H9 (cell line): Measurements from ENCODE around the gene PPARGC1A. TPM values are rescaled to one million over a fixed set of nuclear protein-coding genes. Genes with fewer than 3 reads are reported as not detected.

Experiments
- DNase-seq: peaks from one replicate; pipeline ENCODE4 v3.0.0-alpha.2; 2017
- H2AFZ ChIP-seq: one replicate; pipeline ENCODE4 v1.6.1; 2013; ENCODE audit warnings: mild to moderate bottlenecking, low read length, control low read depth, moderate library complexity
- H2AK5ac ChIP-seq: 2 replicates; pipeline ENCODE4 v1.6.1; 2013; ENCODE audit warnings: low read length, control low read depth, mixed read lengths; ENCODE audit not compliant: insufficient read length
- H2BK120ac ChIP-seq: one replicate; pipeline ENCODE4 v1.6.1; 2013; ENCODE audit warnings: low read depth, mild to moderate bottlenecking, low read length, control low read depth, inconsistent platforms; ENCODE audit not compliant: poor library complexity, severe bottlenecking
- H2BK12ac ChIP-seq: 2 replicates; pipeline ENCODE4 v1.6.1; 2013; ENCODE audit warnings: low read length, control low read depth, mixed read lengths, low read depth; ENCODE audit not compliant: insufficient read length
- H2BK15ac ChIP-seq: 2 replicates; pipeline ENCODE4 v1.6.1; 2013; ENCODE audit warnings: low read depth, low read length, control low read depth
- H2BK20ac ChIP-seq: one replicate; pipeline ENCODE4 v1.6.1; 2013; ENCODE audit warnings: low read depth, mild to moderate bottlenecking, low read length, control low read depth, inconsistent platforms; ENCODE audit not compliant: poor library complexity, severe bottlenecking
- H2BK5ac ChIP-seq: 2 replicates; pipeline ENCODE4 v1.6.1; 2013; ENCODE audit warnings: low read length, control low read depth, mixed read lengths; ENCODE audit not compliant: insufficient read length
- H3K14ac ChIP-seq: 2 replicates; pipeline ENCODE4 v1.6.1; 2013; ENCODE audit warnings: low read length, control low read depth; ENCODE audit not compliant: insufficient read depth
- H3K18ac ChIP-seq: 2 replicates; pipeline ENCODE4 v1.6.1; 2013; ENCODE audit warnings: low read depth, mild to moderate bottlenecking, mixed read lengths, low read length, control low read depth; ENCODE audit not compliant: insufficient read length
- H3K23ac ChIP-seq: 2 replicates; pipeline ENCODE4 v1.6.1; 2013; ENCODE audit warnings: low read length, control low read depth, mixed read lengths, low read depth; ENCODE audit not compliant: insufficient read length
- H3K23me2 ChIP-seq: 2 replicates; pipeline ENCODE4 v1.6.1; 2013; ENCODE audit warnings: low read depth, mild to moderate bottlenecking, mixed read lengths, low read length, control low read depth; ENCODE audit not compliant: insufficient read length, poor library complexity, severe bottlenecking
- H3K27ac ChIP-seq: 2 replicates; pipeline ENCODE4 v1.5.1; 2013; ENCODE audit warnings: low read length, control low read depth, mixed read lengths, low read depth; ENCODE audit not compliant: insufficient read length
- H3K27me3 ChIP-seq: 2 replicates; pipeline ENCODE4 v1.6.1; 2013; ENCODE audit warnings: low read length, control low read depth, inconsistent platforms; ENCODE audit not compliant: insufficient read depth
- H3K4ac ChIP-seq: 2 replicates; pipeline ENCODE4 v1.6.1; 2013; ENCODE audit warnings: low read depth, mild to moderate bottlenecking, control low read depth, inconsistent platforms, low read length, moderate library complexity
- H3K4me1 ChIP-seq: 2 replicates; pipeline ENCODE4 v1.6.1; 2013; ENCODE audit warnings: low read length, control low read depth, inconsistent platforms; ENCODE audit not compliant: insufficient read depth
- H3K4me2 ChIP-seq: 2 replicates; pipeline ENCODE4 v1.6.1; 2013; ENCODE audit warnings: low read length, control low read depth, mixed read lengths; ENCODE audit not compliant: insufficient read length, insufficient read depth
- H3K56ac ChIP-seq: 2 replicates; pipeline ENCODE4 v1.6.1; 2013; ENCODE audit warnings: low read depth, mild to moderate bottlenecking, mixed read lengths, low read length, control low read depth; ENCODE audit not compliant: insufficient read length
- H3K79me1 ChIP-seq: 2 replicates; pipeline ENCODE4 v1.6.1; 2013; ENCODE audit warnings: low read depth, mild to moderate bottlenecking, moderate library complexity, low read length, control low read depth, inconsistent platforms; ENCODE audit not compliant: insufficient read depth, poor library complexity, severe bottlenecking
- H3K79me2 ChIP-seq: 2 replicates; pipeline ENCODE4 v1.6.1; 2013; ENCODE audit warnings: low read length, control low read depth, inconsistent platforms; ENCODE audit not compliant: insufficient read depth
- H3K9ac ChIP-seq: 2 replicates; pipeline ENCODE4 v1.6.1; 2013; ENCODE audit warnings: low read length, control low read depth, mixed read lengths; ENCODE audit not compliant: insufficient read length; ENCODE audit errors: extremely low read depth
- H3K9me3 ChIP-seq: one replicate; pipeline ENCODE4 v1.6.1; 2013; ENCODE audit warnings: low read depth, low read length, inconsistent platforms; ENCODE audit not compliant: control insufficient read depth
- H3T11ph ChIP-seq: one replicate; pipeline ENCODE4 v1.6.1; 2013; ENCODE audit warnings: mild to moderate bottlenecking, low read length, control low read depth, inconsistent platforms
- H4K20me1 ChIP-seq: one replicate; pipeline ENCODE4 v1.6.1; 2013; ENCODE audit not compliant: control insufficient read depth, insufficient read length, insufficient read depth
- H4K5ac ChIP-seq: 2 replicates; pipeline ENCODE4 v1.6.1; 2013; ENCODE audit warnings: low read depth, mild to moderate bottlenecking, mixed read lengths, low read length, control low read depth; ENCODE audit not compliant: insufficient read length
- H4K8ac ChIP-seq: replicated peaks from 2 replicates; pipeline ENCODE4 v1.6.1; 2013; ENCODE audit warnings: low read length, control low read depth, mixed read lengths, low read depth; ENCODE audit not compliant: insufficient read length
- H4K91ac ChIP-seq: 2 replicates; pipeline ENCODE4 v1.6.1; 2013; ENCODE audit warnings: low read depth, mild to moderate bottlenecking, moderate library complexity, mixed read lengths, low read length, control low read depth; ENCODE audit not compliant: insufficient read length
- H3K27ac Mint-ChIP-seq, 3 experiments: 2 replicates in 2 of 3; 3 replicates in 1 of 3; pipeline ENCODE4 v1.8.0; 2020 to 2021; ENCODE audit warnings: mixed read lengths in 3 of 3, mild to moderate bottlenecking in 1 of 3, moderate library complexity in 1 of 3
- H3K27me3 Mint-ChIP-seq: 2 replicates; pipeline ENCODE4 v1.8.0; 2021; ENCODE audit warnings: low read depth, mild to moderate bottlenecking, moderate library complexity, mixed read lengths
- H3K36me3 Mint-ChIP-seq, 3 experiments: 2 replicates in 2 of 3; 3 replicates in 1 of 3; pipeline ENCODE4 v1.8.0; 2020 to 2021; ENCODE audit warnings: low read depth in 3 of 3, mixed read lengths in 3 of 3; ENCODE audit not compliant: insufficient read depth in 1 of 3
- H3K4me1 Mint-ChIP-seq, 2 experiments: 2 replicates each; pipeline ENCODE4 v1.8.0; 2020; ENCODE audit warnings: mixed read lengths in 2 of 2
- H3K4me3 Mint-ChIP-seq, 2 experiments: 2 replicates in 1 of 2; 3 replicates in 1 of 2; pipeline ENCODE4 v1.8.0; 2020 to 2021; ENCODE audit warnings: mild to moderate bottlenecking in 2 of 2, mixed read lengths in 2 of 2, moderate library complexity in 1 of 2
- H3K9me3 Mint-ChIP-seq, 2 experiments: 2 replicates in 1 of 2; 3 replicates in 1 of 2; pipeline ENCODE4 v1.8.0; 2020; ENCODE audit warnings: mild to moderate bottlenecking in 2 of 2, mixed read lengths in 2 of 2, moderate library complexity in 1 of 2
- CTCF ChIP-seq: fragments of 200-600 bp; sonication (generic); conservative IDR thresholded peaks from 3 replicates; pipeline ENCODE4 v1.8.0; 2021; ENCODE audit warnings: antibody characterized with exemption, mild to moderate bottlenecking
- WGBS: extraction: QIAGEN DNeasy Blood & Tissue Kit; methylation state at CpG from one replicate; pipeline ENCODE4 v1.1.7; 2013; ENCODE audit warnings: missing lambda C conversion rate, low lambda C conversion rate, mixed read lengths; ENCODE audit not compliant: insufficient read length; ENCODE audit errors: extremely low coverage; 5-methylcytosine and 5-hydroxymethylcytosine counted together
- total RNA-seq: library from RNA; stranded (reverse); gene quantifications from 2 replicates; pipeline ENCODE4 v1.2.1, GENCODE V29; 2021

PPARGC1A gene
- total RNA-seq, 1 experiment from 2014 or later: 1.7 TPM

GRCh38 chr4:23856630-23857029 lies 33.2 kb downstream of the PPARGC1A start:
- no peak overlapping the region for H3K4me2 ChIP-seq
- H3K4me1 ChIP-seq: no peaks in the 10 kb centered on the region
- no peak overlapping the region for H2BK12ac ChIP-seq
- DNase-seq: no peak
- no peak overlapping the region for H3K27ac Mint-ChIP-seq
- no peaks in the 10 kb centered on the region for H3K79me2 ChIP-seq
- no peak overlapping the region for H4K8ac ChIP-seq
- no peaks in the 10 kb centered on the region for H3K27me3 ChIP-seq
- no peak overlapping the region for H2AFZ ChIP-seq
- H2AK5ac ChIP-seq: no peak overlapping the region
- H2BK5ac ChIP-seq: no peak overlapping the region
- peaks cover 24 to 26% of the 10 kb centered on the region in 2 experiments for H3K4me1 Mint-ChIP-seq
- H3K56ac ChIP-seq: no peak overlapping the region
- no peaks in the 10 kb centered on the region for H3K27me3 Mint-ChIP-seq
- no peak overlapping the region for H2BK15ac ChIP-seq
- no peaks in the 10 kb centered on the region for H3K9me3 ChIP-seq
- peaks cover 3 to 7% of the 10 kb centered on the region in 2 experiments; a peak in 4 of 5 replicates for H3K9me3 Mint-ChIP-seq
- WGBS: no CpG with 5 or more reads among the region's 3 CpGs
- H2BK20ac ChIP-seq: no peak overlapping the region
- no peaks in the 10 kb centered on the region for H3K23me2 ChIP-seq
- H3T11ph ChIP-seq: no peak overlapping the region
- H2BK120ac ChIP-seq: no peak overlapping the region
- H3K4me3 Mint-ChIP-seq: no peak overlapping the region
- no peak overlapping the region for H3K23ac ChIP-seq
- no peak overlapping the region for H3K14ac ChIP-seq
- no peak overlapping the region for H3K9ac ChIP-seq
- no peaks in the 10 kb centered on the region for H3K79me1 ChIP-seq
- H3K4ac ChIP-seq: no peak overlapping the region
- no peak overlapping the region for H4K5ac ChIP-seq
- no peak overlapping the region for H4K91ac ChIP-seq
- TF ChIP-seq CTCF: no peak
- no peak overlapping the region for H3K18ac ChIP-seq
- H4K20me1 ChIP-seq: no peaks in the 10 kb centered on the region
- peaks cover 2 to 4% (median 3%) of the 10 kb centered on the region in 3 experiments; a peak in 5 of 7 replicates for H3K36me3 Mint-ChIP-seq
- no peak overlapping the region for H3K27ac ChIP-seq
